ENCODE results near the gene KRAS.

The KRAS gene

DNA sequence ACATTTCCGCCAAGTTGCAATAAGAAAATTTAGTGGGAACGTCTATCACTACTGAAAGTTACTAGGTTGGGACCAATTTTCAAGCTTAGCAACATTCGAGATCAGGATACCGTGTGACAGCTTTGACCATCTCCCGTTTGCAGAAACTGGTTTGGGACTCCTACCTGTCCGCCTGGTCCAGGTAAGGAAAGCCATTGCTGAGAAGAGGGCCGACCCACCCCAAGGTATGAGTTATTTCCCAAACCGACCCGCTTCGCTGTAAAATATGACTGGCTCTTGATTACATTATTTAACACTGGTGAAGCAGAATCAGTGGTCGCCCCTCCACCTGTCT is 56.0 kb downstream of the KRAS start:
- DNase-seq (ENCODE audit: low spot score): no peak

DNA sequence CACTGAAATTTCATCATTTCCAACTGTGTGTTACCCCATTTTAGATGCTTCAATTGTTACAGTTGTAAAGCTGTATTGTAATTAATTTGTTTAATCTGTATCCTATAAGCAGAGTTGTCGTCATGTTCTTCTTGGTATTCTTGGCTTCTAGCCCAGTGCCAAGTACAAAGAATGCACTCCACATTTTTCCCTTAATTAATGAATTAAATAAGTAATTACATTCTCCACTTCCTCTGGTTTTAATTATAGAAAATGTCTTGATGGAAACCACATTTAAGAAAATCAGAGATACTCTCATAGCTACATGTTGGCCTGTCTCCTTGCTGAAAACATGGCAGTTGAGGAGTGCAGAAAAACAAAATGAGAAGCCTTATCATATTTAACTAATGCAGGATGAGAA is 56.5 kb downstream of the KRAS start:
- DNase-seq (ENCODE audit: low spot score): no peak

DNA sequence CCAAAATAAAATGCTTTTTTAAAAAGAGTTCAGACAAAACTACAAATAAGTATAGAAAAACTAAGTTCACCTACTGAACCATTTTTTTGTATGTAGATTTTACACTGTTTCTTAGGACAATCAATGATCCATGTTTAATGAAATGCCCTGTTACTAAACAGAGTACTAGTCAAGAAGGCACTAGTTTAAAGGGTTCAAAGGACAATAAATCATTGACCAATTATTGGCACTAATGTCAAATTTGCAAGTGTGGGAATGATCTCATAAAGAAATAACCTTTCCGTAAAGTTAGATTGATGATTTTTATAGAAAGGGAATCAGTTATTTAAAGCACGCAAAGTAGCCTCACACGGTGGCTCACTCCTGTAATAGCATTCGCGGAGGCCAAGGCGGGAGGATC is 59.9 kb downstream of the KRAS start:
- DNase-seq (ENCODE audit: low spot score): no peak

DNA sequence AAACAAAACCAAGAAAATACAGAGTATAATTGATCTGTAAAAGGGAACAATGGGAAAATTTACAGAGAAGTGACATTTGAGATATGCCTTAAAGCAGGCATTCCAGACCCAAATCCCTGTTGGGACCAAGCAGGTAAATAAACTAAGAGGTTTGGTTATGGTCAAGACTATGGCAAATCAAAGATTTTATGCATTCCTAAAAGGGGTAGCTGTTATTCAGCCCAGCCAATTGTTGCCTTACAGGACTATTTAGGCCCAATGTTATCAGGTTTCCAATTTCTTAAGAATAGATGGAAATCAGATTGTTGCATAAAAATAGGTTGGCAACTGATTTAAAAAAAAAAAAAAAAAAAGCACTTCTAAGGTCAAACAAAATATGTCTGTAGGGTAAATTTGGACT is 61.1 kb downstream of the KRAS start:
- DNase-seq (ENCODE audit: low spot score): no peak

DNA sequence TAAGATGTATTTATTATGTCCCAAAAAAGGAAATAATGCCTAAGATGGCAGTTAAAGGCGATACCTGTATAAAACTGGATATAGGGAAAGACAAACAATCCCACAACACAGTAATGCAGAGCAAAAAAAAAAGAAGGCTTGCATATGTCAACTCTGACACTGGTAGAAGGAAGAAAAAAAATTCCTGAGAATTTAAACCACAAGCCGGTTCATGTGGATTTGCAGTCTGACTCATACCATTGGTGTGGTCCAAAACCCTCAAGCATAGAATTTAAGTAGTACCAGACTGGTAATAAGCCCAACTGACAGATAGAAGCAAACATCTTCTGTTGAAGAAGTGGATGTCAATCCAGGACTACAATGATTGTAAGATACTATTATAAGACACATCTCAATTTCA is 62.9 kb downstream of the KRAS start:
- no peak for DNase-seq (ENCODE audit: low spot score)

DNA sequence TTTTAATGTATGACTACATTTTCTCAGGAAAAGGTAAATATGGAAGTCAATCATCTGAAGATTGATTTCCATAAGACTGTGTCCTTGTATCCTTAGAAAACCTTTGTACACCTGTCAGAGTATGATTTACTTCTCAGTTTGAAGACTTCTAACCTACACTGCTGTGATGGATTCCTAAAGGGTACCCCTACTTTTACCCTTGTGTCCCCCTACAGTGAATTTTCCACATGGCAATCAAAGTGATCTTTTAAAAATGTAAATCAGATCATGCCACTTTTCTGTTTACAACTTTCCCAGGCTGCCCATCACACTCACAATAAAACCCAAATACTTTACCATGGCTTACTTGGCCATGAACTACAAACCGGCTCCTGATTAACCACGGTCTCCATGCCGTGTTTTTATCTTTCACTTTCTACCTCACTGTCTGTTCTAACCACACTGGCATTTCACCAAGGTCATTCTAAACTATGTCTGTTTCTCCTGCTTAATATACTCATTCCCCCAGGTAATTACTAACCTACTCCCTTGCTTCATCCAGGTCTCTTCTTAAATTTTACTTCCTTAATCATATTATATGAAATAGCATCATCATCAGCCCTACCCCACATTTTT is 63.8 kb downstream of the KRAS start:
- DNase-seq (ENCODE audit: low spot score): no peak

DNA sequence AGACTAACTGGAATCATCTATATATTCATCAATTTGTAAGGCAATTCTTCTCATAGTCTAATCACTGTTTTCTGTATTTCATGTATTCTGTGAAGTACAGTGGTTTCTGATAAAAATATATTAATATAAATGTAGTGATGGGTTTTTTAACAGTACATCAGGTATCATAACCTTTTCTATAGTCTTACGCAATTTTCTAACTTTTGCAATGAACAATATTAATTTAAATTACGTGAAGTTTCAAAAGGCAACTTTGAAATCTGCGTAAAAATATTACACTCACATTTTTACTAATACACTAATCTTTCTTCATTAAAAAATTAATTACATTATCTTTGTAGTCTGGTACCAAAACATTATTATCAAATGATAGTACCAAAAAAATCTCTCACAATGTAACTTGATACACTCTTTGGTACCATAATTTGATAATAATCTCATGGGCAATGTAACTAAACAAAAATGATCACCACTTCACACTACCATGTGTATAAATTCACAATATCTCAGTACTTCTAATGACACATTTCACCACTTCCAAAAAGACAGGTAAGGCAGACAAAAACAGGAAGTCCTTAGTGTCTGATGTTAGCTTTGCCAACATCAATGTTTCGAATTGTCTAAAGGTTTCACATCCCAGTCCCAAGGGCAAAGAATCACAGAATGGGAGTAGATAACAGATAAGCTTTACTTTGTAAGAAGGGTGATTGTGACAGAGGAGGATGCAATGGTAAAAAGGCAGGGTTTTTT is 64.5 kb downstream of the KRAS start:
- no peak for DNase-seq (ENCODE audit: low spot score)

DNA sequence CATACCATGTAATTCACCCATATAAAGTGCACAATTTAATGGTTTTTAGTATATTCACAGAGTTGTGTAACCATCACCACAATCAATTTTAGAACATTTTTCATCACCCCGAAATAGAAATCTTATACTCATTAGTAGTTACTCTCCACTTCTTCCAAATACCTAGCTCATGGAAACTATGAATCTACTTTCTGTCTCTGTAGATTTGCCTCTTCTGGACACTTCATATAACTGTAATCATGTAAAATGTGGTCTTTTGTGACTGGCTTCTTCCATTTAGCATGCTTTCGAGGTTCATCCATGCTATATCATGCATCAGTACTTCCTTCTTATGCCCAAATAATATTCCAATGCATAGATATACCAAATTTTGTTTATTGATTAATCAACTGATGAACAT is 66.6 kb downstream of the KRAS start:
- DNase-seq (ENCODE audit: low spot score): no peak

DNA sequence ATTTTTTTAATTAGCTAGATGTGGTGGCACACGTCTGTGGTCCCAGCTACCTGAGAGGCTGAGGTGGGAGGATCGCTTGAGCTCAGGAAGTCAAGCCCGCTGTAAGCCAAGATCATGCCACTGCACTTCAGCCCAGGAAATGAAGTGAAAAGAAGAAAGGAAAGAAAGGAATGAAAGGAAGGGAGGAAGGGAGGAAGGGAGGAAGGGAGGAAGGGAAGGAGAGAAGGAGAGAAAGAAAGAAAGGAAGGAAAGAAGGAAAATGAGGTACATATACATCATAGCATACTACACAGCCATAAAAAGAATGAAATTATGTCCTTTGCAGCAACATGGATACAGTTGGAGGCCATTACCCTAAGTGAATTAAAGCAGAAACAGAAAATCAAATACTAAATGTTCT is 68.0 kb downstream of the KRAS start:
- DNase-seq (ENCODE audit: low spot score): no peak

DNA sequence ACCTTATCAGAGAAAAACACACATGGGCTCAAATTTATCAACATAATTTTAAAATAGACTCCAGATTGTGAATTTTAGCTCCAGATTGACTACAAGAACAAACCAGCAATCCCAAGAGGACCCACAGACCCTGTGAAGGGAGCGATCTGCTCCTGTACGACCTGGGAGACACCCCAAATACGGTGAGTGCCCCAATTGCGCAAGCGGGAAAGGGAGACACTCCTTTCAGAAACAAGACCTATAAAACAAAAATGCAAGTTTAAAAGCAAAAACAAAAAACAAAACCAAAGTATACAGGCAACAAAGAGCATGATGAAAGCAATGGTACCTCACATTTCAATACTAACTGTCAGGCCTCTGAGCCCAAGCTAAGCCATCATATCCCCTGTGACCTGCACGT is 87.9 kb downstream of the KRAS start:
- DNase-seq (ENCODE audit: low spot score): no peak

DNA sequence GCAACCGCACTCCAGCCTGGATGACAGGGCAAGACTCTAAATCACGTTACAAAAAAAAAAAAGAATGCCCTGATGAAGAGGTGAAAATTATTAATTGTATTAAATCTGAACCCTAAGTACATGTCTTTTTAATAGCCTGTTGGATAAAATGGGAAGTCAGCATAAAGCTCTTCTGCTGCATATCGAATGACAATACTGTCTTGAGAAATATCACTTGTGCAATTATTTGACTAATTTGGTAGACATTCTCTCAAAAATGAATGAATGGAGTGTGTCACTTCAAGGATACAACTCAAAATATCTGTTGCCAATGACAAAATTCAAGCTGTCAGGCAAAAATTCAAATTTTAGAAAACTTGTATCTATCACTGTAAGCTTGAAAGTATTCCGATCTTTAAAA is 94.7 kb downstream of the KRAS start:
- no peak for DNase-seq (ENCODE audit: low spot score)

DNA sequence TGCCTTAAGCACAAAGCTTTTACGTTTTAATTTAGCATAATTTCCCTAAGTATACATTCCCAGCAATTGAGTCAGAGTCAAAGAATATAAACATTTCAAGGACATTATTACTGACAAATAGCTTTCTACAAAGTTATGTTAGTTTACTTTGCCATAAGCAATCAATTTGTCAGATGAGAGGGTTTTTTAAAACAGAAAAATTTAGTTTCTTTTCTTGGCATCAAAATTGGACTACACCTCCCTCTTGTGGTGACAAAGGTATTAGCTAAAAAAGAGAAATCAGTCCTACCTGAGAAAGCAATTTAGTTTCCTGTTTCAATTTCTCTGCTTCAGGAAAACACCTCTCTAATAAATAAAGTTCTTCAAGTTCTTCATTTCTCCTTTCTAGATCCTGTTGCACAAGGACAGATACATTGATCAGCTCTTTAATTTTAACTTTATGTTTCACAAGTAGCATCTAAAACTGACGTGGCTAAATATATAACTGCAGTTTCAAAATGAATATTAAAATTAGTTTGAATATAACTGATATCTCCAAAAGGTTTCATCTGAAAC is 95.6 kb downstream of the KRAS start:
- DNase-seq (ENCODE audit: low spot score): no peak
